Pons (tissue), 1 donor: Measurements from ENCODE around the gene CENPM.

Source experiments
- DNase-seq: peaks from one replicate; pipeline ENCODE4 v3.0.0-alpha.2; 2016; ENCODE audit warnings: low spot score

The CENPM gene

DNA sequence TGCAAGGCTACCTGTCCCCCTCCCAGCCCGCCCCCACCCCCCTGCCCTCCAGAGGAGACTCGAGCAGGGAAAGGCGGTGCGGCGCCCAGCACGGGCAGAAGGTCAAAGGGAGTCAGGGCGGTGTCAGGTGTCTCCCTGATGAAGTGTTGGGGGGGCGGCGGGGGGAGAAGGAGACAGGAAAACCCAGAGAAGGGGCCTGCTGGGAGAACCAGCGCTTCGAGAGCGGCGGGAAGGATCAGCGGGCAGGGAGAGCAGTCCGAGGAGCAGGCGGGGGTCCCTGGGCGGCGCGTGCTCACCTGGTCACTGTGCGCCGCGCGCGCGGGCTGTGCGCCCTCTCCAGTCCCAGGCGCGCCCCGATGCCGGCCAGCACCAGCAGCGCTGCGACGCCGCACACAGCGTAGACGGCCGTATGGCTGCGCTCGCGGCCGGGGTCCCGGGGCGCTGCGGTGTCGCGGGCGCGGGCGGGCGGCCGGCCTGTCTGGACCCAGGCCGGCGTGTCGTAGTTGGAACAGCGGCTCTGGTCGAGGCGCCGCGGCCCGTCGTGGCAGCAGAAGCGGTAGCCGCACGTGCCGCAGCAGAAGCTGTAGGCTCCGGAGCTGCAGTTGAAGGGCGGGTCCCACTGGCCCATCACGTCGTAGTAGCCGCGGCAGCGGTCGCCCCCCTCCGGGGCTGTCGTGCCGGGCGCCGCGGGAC lies 33.0 kb downstream of the CENPM start:
- DNase-seq = no peak

DNA sequence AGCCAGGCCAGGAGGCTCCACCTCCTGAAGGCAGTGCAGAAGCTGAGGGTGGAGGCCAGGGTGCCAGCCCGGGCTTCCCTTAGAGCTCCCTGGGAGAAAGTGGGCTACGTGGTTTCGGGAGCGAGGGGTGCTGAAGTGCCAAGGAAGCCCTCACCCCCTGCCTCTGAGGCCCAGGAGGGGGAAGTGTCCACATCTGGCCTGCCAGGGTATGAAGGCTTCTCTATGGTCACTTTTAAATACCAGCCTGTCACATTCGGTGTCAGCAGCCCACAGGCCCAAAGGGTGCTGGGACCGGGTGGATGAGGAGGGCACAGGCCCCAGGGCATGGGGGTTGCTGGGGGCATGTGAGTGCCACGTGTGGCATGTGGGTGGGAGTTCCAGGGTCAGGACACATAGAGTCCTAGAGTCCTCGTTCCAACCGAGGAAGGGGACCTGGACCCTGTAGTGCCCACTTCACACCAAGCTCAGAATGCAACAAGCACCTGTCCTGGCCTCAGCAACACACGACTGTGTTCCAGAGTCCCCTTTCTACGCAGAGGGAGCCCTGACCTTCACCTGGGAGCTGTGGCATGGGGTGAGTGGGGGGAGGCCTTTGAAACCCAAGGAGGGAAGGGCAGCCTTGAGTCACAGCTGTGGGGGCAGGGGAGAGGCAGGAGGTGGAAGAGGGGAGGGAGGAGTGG lies 33.8 kb downstream of the CENPM start:
- DNase-seq = no peak

- DNase-seq = no peak
Observed at GRCh38 chr22:41912338-41913039, 34.5 kb downstream of the CENPM start.

DNA sequence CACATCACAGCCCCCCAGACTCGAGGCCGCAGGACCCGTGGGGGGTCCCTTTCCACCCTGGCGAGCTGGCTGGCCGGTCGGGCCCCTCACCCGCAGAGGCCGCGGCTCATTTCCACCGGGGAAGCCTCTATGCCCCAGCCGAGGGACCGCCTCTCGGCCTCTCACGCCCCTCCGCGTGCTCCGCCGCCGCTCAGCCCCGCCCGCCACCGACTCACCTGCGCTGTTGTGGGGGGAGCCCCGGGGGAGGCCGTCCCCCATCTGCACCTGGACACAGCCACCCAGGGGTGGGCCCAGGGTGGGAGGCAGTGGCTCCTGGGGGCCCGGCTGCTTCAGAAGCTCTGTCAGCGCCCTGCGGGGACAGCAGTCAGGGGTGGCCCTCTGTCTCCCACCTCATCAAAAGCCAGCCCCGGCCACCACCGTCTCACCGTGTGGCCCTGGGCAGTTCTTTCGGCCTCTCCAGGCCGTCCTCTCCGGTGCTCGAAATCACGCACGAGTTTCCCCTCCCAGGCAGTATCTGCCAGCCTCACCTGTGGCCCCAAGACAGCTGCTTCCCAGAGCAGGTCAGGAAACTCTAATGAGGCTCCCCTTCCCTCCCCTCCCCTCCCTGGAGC lies 35.8 kb downstream of the CENPM start:
- DNase-seq = no peak

- DNase-seq = peak; percentile 68
Observed at GRCh38 chr22:41910050-41911000, 36.6 kb downstream of the CENPM start.

DNA sequence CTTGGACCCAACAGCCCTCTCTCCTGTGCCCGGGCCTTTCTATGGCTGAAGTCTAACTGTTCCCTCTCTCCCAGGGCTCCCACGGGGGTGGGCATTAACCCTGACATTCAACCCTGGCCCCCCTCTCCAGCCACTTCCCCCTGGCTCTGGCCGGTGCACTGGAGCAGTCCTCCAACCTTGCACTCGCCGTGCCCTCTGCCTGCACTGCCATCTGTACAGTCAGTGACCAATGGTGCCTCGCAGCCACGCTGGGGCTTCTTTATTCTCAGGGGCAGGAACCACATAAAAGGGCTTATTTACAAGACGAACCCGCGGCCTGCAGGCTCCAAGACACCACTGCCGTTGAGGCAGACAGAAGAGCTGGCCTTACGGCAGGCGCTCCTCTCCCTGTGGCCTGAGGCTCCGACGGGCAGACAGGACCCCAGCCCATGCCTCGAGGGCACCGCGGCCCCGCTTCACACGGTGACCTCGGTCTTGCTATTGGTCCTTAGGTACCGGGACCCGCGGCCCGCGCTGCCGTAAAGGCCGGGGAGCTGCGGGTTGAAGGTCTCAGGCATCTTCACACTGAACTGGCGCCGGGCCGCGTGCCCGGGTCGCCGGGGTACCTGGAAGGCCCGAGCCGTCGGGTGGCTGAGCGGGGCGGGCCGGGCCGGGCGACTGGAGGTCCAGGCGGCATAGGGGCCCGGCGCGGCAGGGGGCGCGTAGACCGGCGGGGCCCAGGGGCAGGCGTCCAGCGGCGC lies 37.5 kb downstream of the CENPM start:
- peak; percentile 46 for DNase-seq

DNA sequence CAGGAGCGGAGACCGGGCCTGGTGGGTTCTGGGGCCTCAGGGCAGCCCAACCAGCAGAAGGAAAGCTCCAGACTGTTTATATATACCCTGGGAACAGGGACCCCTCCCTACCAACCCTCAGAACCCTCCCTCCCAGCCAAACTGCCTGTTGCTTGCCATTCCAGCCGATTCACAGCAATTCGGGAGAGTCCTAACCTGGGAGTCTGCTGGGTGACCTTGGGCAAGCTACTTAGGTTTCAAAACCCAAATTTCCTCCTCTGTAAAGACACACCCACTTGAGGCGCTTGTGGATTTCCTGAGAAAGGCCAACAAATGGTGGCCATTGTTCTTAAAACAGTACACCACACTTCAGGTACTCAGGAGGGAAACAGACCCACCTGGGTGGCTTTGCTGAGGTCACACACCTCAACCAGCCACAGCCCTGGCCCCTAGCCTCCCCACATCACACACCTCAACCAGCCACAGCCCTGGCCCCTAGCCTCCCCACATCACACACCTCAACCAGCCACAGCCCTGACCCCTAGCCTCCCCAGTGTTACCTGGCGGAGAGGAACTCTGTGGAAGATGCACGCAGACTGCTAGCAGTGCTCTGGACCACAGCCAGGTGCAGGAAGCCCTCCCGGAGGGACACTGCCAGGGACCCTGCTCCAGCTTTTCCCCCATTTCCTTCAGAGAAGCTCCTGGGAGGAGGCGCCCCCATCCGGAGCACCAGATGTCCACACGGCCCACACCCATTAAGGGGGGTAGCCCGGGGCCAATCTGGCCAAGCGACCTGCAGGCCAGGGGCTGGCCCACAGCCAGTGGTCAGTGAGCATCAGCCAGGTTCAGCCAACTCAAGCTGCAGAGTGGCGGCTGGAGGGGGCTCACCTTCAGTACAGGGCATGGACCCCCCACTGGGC lies 38.3 kb downstream of the CENPM start:
- no peak for DNase-seq

- no peak for DNase-seq
Observed at GRCh38 chr22:41907436-41908401, 39.2 kb downstream of the CENPM start.

- DNase-seq = no peak
Observed at GRCh38 chr22:41906822-41907221, 40.1 kb downstream of the CENPM start.

DNA sequence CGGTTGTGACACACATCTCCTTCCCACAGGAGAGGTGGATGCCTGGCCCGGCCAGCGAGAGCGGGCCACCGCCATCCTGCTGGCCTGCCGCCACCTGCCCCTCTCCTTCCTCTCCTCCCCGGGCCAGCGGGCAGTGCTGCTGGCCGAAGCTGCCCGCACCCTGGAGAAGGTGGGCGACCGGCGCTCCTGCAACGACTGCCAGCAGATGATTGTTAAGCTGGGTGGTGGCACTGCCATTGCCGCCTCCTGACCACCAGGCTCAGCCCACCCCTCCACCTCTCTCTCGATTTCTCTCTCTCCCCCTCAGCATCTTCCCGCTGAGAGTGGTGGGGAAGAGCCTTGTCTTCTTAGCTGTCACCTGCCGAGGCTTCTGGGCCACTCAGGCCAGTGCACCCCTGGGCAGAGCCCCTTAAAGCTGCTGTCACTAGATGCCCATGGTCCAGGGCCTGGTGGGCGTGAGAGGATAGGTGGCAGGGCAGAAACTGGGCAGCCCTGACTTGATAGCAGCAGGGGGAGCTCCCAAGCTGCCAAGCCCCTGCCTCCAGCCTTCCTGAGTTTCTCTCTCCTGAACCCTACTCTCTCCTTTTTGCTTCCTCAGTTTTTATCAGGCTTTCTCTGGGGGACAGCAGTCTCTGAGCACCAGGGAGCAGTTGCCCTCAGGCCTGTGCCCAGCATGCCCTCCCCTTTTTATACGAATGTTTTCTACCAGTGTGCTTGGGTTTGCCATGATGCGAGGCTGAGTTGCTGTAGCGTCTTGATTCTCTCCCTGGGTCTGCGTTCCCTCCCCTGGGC lies 41.3 kb downstream of the CENPM start:
- DNase-seq = no peak

- DNase-seq = no peak
Observed at GRCh38 chr22:41904450-41905410, 42.2 kb downstream of the CENPM start.

DNA sequence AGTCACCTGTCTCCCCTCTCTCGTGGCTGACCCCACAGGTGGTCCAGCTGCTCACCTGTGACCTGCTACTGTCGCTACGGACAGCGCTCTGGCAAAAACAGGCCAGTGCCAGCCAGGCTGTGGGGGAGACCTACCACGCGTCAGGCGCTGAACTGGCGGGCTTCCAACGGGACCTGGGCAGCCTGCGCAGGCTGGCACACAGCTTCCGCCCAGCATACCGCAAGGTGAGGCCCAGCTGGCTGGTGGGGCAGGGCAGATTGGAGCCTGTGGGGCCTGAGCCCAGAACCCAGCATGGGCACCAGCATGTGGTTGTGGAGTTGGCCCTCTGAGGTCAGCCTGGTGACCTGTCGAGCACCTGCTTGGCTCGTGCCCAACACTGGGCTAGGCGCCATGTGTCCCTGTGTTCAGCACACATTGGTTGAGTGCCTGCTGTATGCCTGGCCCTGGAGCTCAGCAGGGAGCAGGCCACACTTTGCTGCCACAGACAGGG lies 44.0 kb downstream of the CENPM start:
- DNase-seq = no peak

GRCh38 chr22:41902016-41902415 lies 44.9 kb downstream of the CENPM start:
- DNase-seq = no peak

DNA sequence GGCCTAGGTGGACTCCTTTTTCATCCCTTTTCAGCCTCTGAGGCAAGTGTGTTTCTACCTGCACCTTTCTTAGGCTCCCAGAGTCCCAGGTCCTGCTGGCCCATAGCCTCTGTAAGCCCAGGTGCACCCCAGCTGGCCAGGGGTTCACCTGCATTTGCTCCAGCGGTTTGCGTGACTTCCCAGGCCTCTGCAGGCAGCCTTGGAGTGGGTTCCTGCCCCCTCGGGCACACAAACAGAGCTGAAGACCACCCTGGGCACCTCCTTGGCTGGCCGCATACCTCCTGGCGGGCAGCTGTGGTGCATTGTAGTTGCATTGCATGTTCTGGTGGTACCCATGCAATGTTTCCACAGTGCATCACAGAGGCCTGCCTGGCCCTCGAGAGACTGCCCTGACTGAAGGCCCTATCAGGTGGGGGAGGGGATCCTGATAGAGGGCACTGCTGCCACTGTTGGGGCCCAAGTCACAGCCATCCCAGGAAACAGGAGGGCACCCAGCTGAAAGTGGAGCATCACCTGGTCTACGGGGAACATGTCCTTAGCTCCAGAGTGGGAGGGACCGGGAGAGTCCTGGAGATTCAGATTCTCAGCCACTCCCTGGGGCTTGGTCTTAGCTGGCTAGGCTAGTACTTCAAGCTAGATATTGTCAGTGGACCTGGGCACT lies 46.2 kb downstream of the CENPM start:
- DNase-seq = no peak

- no peak for DNase-seq
Observed at GRCh38 chr22:41899992-41900651, 46.8 kb downstream of the CENPM start.
